NB4 (cell line): ENCODE data around the gene S100PBP.

ENCODE experiments used
- MYC ChIP-seq: IDR thresholded peaks from 2 replicates; pipeline ENCODE4 v1.6.1; 2011; ENCODE audit warnings: low read depth, low read length
- POLR2A ChIP-seq: IDR thresholded peaks from 2 replicates; pipeline ENCODE4 v1.6.1; 2011; ENCODE audit warnings: mild to moderate bottlenecking; ENCODE audit not compliant: insufficient read length; ENCODE audit errors: extremely low read depth
- TF ChIP-seq, protein P1 (sequence below): IDR thresholded peaks from one replicate; pipeline ENCODE4 v1.5.1; 2012; ENCODE audit warnings: low read depth, low read length
- TF ChIP-seq, protein P2 (sequence below): IDR thresholded peaks from 2 replicates; pipeline ENCODE4 v1.6.1; 2011; ENCODE audit warnings: low read depth, low read length

DNA sequence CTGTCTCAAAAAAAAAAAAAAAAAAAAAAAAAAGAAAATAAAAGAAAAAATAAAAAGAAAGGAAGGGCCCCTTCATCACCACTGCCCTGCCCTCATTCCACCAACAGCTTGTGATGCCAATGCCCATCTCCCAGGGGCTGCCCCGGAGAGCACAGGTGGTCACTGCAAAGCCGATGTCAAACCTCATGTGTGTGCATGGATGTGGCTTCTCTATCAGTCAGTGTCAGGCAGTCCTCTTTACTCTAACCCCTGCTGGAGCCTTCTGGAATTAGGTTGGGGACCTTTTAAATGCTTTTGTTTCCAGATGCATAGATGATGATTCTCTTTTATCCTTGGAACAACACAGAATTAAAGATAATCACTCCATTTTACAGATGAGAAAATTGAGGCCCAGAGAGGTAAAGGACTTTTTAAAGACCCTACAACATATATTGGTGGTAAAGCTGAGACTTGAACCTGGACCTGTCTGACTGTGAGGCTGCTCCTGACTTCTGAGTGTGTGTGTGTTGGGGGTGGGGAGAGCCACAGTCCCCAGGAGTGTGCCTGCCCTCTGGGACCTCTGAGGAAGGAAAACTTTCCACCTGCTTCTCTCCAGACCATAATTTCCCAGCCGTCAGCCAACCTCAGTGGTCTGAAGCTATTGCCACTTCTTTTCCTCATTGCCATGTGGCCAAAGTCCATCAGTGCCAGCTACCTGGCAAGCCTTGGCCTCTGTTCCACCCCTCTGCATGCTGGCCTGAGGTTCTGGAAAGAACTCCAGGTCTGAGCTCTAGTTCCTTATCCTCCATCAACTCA lies 86.7 kb downstream of the S100PBP start:
- TF ChIP-seq, protein P1, sequence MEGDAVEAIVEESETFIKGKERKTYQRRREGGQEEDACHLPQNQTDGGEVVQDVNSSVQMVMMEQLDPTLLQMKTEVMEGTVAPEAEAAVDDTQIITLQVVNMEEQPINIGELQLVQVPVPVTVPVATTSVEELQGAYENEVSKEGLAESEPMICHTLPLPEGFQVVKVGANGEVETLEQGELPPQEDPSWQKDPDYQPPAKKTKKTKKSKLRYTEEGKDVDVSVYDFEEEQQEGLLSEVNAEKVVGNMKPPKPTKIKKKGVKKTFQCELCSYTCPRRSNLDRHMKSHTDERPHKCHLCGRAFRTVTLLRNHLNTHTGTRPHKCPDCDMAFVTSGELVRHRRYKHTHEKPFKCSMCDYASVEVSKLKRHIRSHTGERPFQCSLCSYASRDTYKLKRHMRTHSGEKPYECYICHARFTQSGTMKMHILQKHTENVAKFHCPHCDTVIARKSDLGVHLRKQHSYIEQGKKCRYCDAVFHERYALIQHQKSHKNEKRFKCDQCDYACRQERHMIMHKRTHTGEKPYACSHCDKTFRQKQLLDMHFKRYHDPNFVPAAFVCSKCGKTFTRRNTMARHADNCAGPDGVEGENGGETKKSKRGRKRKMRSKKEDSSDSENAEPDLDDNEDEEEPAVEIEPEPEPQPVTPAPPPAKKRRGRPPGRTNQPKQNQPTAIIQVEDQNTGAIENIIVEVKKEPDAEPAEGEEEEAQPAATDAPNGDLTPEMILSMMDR = no peak
- TF ChIP-seq POLR2A = no peak
- TF ChIP-seq, protein P2, sequence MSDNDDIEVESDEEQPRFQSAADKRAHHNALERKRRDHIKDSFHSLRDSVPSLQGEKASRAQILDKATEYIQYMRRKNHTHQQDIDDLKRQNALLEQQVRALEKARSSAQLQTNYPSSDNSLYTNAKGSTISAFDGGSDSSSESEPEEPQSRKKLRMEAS = no peak
- no peak for TF ChIP-seq MYC
